ENCODE results near the gene STRN4. TPM values are rescaled to one million over a fixed set of nuclear protein-coding genes. Genes with fewer than 3 reads are reported as not detected.
A peak's percentile ranks its signal among the peaks of the same experiment; 100 is the strongest.
"Not testable (repeated sequence)": the region's sequence is repeated elsewhere in the genome, so short reads cannot be mapped to it uniquely, and the experiment has no call there.

The STRN4 gene
- total RNA-seq, 1 donor from 2014 or later: 124 TPM

GRCh38 chr19:46764817-46765291 is 18.6 kb upstream of the STRN4 start:
- Mint-ChIP-seq H3K27me3 (ENCODE audit: low read depth) (no peaks in the 10 kb centered on the region), H3K9me3 (no peaks in the 10 kb centered on the region), H3K36me3 (no peaks in the 10 kb centered on the region), H3K4me1 (peaks cover 16% of the 10 kb centered on the region), H3K27ac (no peak overlapping the region), H3K4me3 (no peak overlapping the region)
- TF ChIP-seq, protein P1, sequence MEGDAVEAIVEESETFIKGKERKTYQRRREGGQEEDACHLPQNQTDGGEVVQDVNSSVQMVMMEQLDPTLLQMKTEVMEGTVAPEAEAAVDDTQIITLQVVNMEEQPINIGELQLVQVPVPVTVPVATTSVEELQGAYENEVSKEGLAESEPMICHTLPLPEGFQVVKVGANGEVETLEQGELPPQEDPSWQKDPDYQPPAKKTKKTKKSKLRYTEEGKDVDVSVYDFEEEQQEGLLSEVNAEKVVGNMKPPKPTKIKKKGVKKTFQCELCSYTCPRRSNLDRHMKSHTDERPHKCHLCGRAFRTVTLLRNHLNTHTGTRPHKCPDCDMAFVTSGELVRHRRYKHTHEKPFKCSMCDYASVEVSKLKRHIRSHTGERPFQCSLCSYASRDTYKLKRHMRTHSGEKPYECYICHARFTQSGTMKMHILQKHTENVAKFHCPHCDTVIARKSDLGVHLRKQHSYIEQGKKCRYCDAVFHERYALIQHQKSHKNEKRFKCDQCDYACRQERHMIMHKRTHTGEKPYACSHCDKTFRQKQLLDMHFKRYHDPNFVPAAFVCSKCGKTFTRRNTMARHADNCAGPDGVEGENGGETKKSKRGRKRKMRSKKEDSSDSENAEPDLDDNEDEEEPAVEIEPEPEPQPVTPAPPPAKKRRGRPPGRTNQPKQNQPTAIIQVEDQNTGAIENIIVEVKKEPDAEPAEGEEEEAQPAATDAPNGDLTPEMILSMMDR (IDR thresholded peaks at IDR 0.05; ENCODE audit: unreplicated experiment): no peak
- DNase-seq (ENCODE audit: low spot score in 2 of 2, unreplicated experiment in 2 of 2): no peak

DNA sequence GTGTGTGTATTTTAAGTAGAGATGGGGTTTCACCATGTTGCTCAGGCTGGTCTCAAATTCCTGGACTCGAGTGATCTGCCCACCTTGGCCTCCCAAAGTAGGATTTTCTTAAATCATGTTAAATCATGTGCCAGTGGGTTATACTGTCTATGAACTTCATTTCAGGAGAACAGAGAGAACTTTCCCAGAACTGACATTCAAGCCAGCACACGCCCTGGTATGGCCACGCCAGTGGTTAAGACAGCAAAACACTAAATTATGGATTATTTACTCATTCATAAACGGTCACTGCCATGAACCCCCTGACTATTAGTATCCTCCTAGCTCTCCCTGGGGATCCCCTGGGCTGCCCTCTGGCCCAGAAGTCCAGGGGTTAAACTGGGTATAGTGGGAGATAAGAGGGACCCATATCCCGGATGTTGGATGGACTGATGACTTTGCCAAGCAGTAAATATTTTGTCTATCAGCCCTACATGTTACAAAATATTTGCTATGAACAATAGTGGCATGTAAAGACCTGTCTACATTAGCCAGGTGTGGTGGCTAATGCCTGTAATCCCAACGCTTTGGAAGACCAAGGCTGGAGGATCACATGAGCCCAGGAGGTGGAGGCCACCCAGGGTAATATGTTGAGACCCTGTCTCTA is 16.1 kb upstream of the STRN4 start:
- TF ChIP-seq, protein P1 (IDR thresholded peaks at IDR 0.05; ENCODE audit: unreplicated experiment): no peak
- Mint-ChIP-seq H3K4me3 (no peak overlapping the region), H3K27me3 (ENCODE audit: low read depth) (no peaks in the 10 kb centered on the region), H3K9me3 (no peaks in the 10 kb centered on the region), H3K27ac (no peak overlapping the region), H3K36me3 (no peaks in the 10 kb centered on the region), H3K4me1 (peaks cover 6% of the 10 kb centered on the region)
- DNase-seq (ENCODE audit: low spot score in 2 of 2, unreplicated experiment in 2 of 2): no peak

- TF ChIP-seq, protein P1 (IDR thresholded peaks at IDR 0.05; ENCODE audit: unreplicated experiment): no peak
- Mint-ChIP-seq H3K36me3 (peaks cover 4% of the 10 kb centered on the region), H3K27me3 (ENCODE audit: low read depth) (no peaks in the 10 kb centered on the region), H3K9me3 (no peaks in the 10 kb centered on the region), H3K4me3 (no peak overlapping the region), H3K4me1 (peaks cover 4% of the 10 kb centered on the region), H3K27ac (no peak overlapping the region)
- DNase-seq (ENCODE audit: low spot score in 2 of 2, unreplicated experiment in 2 of 2): no peak
Measured at GRCh38 chr19:46761418-46761831, 15.2 kb upstream of the STRN4 start.

GRCh38 chr19:46760897-46761296 is 14.6 kb upstream of the STRN4 start:
- H3K27me3 Mint-ChIP-seq (ENCODE audit: low read depth); H3K9me3 Mint-ChIP-seq; H3K27ac Mint-ChIP-seq; H3K4me3 Mint-ChIP-seq; H3K4me1 Mint-ChIP-seq; DNase-seq (ENCODE audit: low spot score in 2 of 2, unreplicated experiment in 2 of 2); H3K36me3 Mint-ChIP-seq: not testable (repeated sequence)

DNA sequence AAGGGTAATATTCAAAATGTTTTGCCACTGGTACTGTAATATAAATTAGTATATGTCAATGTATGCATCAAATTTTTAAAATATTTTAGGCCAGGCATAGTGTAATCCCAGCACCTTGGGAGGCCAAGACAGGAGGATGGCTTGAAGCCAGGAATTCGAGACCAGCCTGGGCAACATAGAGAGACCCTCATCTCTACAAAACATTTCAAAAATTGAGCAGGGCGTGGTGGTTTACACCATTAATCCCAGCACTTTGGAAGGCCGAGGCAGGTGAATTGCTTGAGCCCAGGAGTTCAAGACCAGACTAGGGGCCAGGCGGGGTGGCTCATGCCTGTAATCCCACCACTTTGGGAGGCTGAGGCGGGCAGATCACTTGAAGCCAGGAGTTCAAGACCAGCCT is 14.1 kb upstream of the STRN4 start:
- H3K4me3 Mint-ChIP-seq: no peak overlapping the region
- DNase-seq (ENCODE audit: low spot score in 2 of 2, unreplicated experiment in 2 of 2): no peak
- H3K27me3 Mint-ChIP-seq (ENCODE audit: low read depth): no peaks in the 10 kb centered on the region
- TF ChIP-seq, protein P1 (IDR thresholded peaks at IDR 0.05; ENCODE audit: unreplicated experiment): no peak
- H3K36me3 Mint-ChIP-seq: peaks cover 5% of the 10 kb centered on the region
- no peak overlapping the region for H3K27ac Mint-ChIP-seq
- H3K4me1 Mint-ChIP-seq: peaks cover 4% of the 10 kb centered on the region
- H3K9me3 Mint-ChIP-seq: no peaks in the 10 kb centered on the region

- peak overlapping the region; percentile 28 for H3K27ac Mint-ChIP-seq
- no peaks in the 10 kb centered on the region for H3K9me3 Mint-ChIP-seq
- H3K4me3 Mint-ChIP-seq: no peak overlapping the region
- DNase-seq (ENCODE audit: low spot score in 2 of 2, unreplicated experiment in 2 of 2): no peak
- no peaks in the 10 kb centered on the region for H3K27me3 Mint-ChIP-seq (ENCODE audit: low read depth)
- peaks cover 5% of the 10 kb centered on the region for H3K36me3 Mint-ChIP-seq
- peaks cover 4% of the 10 kb centered on the region for H3K4me1 Mint-ChIP-seq
- TF ChIP-seq, protein P1 (IDR thresholded peaks at IDR 0.05; ENCODE audit: unreplicated experiment): no peak
Measured at GRCh38 chr19:46759817-46760333, 13.6 kb upstream of the STRN4 start.
